ENCODE measurements around the gene INPP5A. TPM values are rescaled to one million over a fixed set of nuclear protein-coding genes. Genes with fewer than 3 reads are reported as not detected.
"Not testable (repeated sequence)": the region's sequence is repeated elsewhere in the genome, so short reads cannot be mapped to it uniquely, and the experiment has no call there.

INPP5A gene
- total RNA-seq, 1 donor from 2014 or later: 32.5 TPM

DNA sequence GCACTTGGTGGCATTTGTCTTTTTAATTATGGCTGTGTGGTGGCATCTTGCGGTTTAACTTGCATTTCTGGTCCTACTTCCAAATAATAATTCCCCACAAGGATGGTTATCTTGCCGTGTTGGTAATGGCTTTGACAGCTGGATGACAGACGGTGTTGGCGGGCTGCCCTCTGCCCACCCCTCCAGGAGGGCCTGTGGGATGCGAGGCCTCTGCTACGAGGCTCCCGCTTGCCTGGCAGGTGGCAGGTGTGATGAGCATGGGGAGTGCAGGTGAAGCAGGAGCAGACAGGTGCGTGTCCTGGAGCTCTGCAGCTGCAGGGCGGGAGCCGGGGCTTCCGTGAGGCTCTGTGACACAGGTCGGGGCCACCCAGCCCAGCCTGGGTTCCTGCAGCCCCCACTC, 11.8 kb downstream of the INPP5A start:
- no peak for DNase-seq

DNA sequence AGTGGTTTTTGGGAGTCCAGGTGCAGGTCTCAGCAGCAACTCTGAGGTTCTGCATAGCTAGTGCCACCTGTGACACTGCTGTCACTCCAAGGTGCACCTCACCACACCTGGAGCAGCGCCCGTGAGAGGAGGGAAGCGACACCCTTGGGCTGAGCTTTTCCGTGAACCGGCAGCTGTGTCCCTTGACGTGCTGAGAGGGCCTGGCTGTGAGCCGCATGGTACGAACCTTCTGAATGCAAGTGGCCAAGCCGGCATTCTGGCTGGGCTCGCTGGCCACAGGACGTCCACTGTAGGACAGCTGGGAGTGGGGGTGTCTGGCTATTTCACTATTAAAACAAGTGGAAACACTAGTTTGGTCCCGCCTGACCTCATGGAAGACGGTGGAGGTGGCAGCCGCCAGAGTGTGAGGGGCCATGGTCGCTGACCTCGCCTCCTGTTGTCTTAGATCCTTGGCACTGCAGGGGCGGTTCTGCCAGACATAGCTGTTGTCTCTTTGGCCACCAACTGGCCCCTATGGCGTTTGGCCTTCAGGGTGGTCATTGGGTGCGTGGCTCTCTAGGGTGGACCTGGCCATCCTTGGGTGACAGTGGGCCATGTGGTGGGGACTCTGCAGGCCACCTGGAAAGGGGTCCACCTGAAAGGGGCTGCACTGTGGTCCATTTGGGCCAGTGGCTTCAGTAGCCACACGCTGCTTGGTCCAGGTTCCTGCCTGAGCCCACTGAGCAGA, 12.9 kb downstream of the INPP5A start:
- DNase-seq: no peak

- DNase-seq: no peak
Observed at GRCh38 chr10:132551093-132551807, 13.7 kb downstream of the INPP5A start.

DNA sequence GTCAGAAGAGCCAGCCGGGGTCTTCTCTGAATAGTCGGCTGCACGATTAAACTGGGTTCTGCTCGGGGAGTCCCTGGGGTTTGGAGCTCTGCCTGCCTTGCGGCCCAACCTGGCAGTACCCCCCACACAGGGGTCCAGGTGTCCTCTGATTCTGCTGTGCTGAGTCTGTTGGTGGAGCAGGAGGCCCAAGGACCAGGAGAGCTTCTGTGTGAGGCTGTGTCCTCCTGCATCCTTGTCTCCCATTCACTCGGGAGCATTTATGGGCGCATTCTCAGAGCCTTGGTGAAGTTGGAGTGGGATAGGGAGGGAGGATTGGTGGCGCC, 14.2 kb downstream of the INPP5A start:
- no peak for DNase-seq

DNA sequence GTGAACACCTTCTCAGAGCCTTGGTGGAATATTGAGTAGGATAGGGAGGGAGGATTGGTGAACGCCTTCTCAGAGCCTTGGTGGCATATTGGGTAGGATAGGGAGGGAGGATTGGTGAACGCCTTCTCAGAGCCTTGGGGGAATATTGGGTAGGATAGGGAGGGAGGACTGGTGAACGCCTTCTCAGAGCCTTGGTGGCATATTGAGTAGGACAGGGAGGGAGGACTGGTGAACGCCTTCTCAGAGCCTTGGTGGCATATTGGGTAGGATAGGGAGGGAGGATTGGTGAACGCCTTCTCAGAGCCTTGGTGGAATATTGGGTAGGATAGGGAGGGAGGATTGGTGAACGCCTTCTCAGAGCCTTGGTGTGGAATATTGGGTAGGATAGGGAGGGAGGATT, 15.0 kb downstream of the INPP5A start:
- not testable (repeated sequence) for DNase-seq

DNA sequence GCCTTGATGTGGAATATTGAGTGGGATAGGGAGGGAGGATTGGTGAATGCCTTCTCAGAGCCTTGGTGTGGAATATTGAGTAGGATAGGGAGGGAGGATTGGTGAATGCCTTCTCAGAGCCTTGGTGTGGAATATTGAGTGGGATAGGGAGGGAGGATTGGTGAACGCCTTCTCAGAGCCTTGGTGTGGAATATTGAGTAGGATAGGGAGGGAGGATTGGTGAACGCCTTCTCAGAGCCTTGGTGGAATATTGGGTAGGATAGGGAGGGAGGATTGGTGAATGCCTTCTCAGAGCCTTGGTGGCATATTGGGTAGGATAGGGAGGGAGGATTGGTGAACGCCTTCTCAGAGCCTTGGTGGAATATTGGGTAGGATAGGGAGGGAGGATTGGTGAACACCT, 16.0 kb downstream of the INPP5A start:
- DNase-seq: not testable (repeated sequence)

DNA sequence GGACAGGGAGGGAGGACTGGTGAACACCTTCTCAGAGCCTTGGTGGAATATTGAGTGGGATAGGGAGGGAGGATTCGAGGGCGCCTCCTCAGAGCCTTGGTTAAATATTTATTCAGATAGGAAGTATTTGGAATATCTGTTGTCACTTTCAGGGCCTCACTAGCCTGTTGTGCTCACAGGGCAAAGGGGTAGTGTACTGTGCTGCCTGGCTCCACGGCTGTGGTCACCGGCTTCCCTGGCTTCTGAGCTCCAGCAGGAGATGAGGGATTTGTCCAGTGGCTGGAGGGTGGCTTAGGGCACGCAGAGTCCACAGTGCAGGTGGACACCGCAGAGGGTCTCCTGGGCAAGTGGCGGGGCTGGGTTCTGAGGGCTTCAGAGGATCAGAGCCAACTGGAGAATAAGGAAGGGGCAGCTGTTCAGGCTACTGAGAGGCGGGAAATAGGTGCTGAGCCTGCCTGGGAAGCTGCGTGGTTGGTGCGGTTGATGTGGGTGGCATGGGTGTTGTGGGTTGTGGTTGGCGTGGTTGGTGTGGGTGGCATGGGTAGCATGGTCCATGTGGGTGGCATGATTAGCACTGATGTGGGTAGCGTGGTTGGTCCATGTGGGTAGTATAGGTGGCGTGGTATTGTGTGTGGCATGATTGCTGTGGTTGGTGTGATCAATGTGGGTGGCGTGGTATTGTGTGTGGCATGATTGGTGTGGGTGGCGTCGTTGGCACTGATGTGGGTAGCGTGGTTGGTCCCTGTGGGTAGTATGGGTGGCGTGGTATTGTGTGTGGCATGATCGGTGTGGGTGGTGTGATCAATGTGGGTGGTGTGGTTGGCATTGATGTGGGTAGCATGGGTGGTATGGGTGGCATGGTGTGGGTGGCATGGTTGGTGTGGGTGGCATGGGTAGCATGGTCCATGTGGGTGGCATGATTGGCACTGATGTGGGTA, 16.7 kb downstream of the INPP5A start:
- DNase-seq: no peak

DNA sequence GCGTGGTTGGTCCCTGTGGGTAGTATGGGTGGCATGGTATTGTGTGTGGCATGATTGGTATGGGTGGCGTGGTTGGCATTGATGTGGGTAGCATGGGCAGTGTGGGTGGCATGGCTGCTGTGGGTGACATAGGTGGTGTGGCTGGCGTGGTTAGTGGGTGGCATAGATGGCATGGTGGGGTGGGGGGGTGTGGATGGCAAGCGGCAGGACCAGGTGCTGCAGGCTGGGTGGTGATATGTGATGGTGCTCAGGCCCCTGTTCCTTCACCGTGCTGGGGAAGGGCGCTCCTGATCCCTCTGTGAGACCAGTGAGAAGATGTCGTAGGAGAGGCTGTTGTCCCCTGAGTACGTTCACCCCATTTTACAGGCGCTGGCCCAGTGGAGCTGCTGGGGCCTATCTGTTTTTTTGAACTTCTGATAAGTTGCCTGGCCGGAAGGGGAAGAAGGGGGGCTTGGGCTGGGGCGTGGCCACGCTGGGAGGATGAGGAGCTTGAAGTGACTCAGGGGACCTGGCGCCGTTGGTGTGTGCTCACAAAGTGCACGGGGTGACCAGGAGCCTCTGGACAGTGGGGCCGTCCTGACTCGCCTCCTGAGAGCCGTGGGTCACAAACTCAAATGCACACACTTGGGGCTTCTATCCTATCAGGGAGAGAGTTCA, 17.5 kb downstream of the INPP5A start:
- no peak for DNase-seq

DNA sequence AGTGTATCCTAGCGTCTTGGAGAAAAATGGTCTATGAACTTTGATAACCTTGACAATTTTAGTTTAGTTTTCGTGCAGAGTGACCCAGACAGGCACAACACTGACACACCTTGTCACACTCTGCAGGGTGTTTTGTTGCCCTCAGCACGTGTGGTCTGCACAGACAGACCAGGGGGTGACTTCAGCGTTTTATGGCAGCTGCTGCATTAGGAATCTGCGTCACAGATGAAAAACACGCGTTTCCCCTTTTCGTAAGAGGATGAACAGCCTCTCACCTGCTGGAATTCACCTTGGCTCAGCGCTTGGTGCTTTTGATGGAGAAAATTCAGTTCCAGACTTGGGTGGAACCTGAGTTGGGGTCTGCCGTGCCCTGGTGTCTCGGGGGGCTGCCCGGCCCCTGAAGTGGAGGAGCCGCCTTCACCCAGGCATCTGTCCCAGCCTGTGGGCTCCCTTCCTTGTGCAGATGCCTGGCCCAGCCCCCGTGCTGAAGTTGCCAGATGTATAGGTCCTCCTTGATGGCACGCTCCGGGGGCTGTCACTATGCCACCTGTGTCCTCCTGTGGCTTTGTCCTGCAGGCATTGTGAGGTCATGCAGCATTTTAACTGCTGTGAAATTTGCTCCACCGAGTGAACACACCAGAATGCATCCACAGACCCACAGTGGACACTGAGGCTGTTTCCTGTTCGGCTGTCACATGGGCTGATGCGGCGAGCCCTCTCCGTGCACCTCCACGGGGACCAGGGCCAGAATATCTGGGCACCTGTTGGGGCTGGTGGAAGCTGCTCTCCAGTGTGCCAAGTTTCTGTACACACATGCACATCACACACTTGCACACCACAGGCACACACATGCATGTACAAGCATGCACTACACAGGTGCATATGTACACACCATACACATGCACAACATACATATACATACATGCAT, 18.3 kb downstream of the INPP5A start:
- no peak for DNase-seq

DNA sequence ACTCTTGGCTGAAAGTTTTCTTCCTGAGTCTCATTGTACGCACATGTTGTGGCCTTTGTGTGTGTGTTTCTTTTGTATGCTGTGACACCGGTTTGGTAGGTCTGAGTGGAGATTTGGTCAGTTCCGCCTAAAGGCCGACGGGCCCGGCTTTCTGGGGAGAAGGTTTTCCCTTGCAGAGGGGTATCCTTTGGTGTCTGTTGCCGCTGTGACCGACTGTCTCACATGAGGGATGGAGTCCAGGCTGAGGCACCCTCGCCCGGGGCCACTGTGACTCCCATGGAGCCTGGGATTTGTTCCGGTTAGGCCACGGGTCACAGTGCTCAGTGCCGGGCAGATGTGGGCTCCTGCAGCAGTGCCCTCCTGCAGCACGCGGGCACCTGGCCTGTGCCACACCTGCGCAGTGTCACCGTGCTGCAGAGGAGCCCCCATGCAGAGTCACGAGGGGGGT, 19.4 kb downstream of the INPP5A start:
- DNase-seq: no peak

DNA sequence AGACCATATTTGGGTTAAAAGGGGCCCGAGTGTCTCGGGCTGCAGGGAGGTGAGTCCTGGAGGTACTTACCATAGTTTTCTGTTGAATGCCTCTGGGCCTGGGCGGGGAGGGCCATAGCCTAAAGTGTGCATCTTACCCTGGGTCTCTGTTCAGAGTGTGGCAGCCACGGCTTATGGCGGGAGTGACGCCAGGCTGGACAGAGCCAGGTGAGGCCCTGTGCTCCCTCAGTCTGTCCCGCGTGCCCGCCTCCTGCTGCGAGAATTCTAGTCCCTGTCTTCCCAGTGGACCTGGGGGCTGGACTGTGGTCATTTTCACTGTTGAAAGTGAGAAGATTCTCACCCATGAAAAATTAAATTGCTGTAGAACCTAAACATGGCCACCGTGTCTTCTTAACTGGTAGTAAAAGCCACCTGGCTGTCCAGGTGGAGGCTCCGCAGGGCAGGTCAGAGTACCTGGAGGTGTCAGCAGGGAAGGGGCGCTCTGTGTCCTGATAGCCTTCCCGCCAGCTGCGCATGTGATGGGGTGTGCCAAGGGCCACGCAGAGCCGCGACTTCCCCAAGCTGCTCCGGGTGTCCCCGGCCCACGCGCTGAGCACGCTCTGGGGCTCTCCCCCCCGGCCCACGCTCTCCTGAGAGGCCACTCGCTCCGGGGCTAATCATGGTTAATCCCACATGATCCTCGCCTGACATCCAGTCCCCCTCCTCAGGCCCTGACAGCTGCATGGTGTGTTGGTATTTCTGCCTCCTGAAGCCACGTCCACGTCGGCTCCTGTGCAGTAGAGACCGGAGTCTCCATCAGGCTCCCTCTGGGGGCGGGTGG, 20.3 kb downstream of the INPP5A start:
- DNase-seq: no peak

GRCh38 chr10:132558516-132559413, 21.2 kb downstream of the INPP5A start:
- no peak for DNase-seq

GRCh38 chr10:132559538-132559937, 22.0 kb downstream of the INPP5A start:
- no peak for DNase-seq

DNA sequence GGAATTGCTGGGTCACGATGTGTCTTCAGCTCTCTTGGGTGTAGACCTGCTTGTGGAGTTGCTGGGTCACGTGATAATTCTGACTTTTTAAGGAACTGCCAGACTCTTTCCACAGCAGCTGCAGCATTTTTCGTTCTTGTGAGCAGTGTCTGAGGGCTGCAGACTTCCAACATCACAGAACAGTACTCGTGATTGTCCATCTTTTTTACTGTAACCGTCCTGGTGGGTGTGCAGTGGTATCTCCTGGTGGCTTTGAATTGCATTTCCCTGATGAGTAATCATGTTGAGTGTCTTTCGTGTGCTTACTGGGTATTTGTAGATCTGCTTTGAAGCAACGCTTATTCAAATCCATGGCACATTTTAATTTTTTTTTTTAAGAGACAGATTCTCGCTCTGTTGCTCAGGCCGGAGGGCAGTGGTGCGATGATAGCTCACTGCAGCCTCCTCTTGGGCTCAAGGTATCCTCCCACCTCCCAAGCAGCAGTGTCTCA, 22.7 kb downstream of the INPP5A start:
- DNase-seq: no peak

DNA sequence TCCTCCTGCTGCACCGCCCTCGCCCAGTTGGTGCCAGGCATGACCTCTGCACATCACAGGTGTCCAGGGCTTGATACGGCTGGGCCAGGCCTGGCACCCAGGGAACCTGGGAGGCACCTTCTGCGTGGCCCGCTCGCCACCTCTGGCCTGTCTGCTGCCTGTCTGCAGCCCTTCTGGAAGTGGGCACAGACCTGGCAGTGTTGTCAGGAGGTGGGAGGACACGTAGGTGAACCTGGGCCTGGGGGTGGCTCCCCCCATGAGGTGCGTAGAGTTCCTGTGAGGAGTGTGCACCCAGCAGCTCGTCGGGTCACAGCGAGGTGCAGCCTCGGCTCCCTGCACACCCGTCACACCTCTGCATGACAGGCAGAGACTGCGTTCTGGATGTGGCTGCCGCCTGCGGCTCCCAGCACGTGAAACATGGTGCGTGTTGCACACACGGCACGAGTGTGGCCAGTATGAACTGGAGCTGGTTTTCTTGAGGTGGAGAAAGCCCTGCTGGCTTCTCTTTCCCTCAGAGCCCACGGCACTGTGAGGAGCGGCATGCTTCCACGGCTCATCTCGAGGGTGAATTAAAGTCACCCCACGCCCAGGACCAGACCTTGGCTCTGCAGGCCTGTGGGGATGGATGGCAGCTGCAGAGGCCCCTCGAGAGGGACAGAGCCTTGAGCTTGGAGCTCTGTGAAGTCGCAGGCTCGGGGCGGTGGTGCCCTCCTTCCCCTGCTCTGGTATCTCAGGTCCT, 24.8 kb downstream of the INPP5A start:
- no peak for DNase-seq

GRCh38 chr10:132562916-132563456, 25.4 kb downstream of the INPP5A start:
- no peak for DNase-seq

GRCh38 chr10:132563485-132564248, 26.1 kb downstream of the INPP5A start:
- DNase-seq: no peak

Measured in skin of body (tissue), 2 donors.